Brain microvascular endothelial cell (primary cell): ENCODE results near the gene HPRT1.
"Not testable (repeated sequence)": the region's sequence is repeated elsewhere in the genome, so short reads cannot be mapped to it uniquely, and the experiment has no call there.

ENCODE experiments used
- DNase-seq: peaks from one replicate; pipeline ENCODE4 v3.0.0-alpha.2; 2020
- H3K27ac ChIP-seq: fragments of 250-450 bp; sonication (Bioruptor Pico); 2 replicates; pipeline ENCODE4 v1.5.1; 2020; ENCODE audit warnings: mild to moderate bottlenecking, moderate library complexity
- H3K27me3 ChIP-seq: fragments of 250-450 bp; sonication (Bioruptor Pico); replicated peaks from 2 replicates; pipeline ENCODE4 v1.5.1; 2020; ENCODE audit warnings: mild to moderate bottlenecking
- H3K36me3 ChIP-seq: fragments of 250-450 bp; sonication (Bioruptor Pico); replicated peaks from 2 replicates; pipeline ENCODE4 v1.5.1; 2020; ENCODE audit warnings: mild to moderate bottlenecking
- H3K4me3 ChIP-seq: 2 replicates; pipeline ENCODE4 v1.5.1; 2011; ENCODE audit warnings: low read depth, mild to moderate bottlenecking, control low read depth, low read length, moderate library complexity
- CTCF ChIP-seq: IDR thresholded peaks from 2 replicates; pipeline ENCODE4 v1.5.1; 2011; ENCODE audit warnings: low read depth, mild to moderate bottlenecking, moderate library complexity, low read length, control low read depth, inconsistent platforms; ENCODE audit errors: missing control alignments
- in situ Hi-C: cut with HindIII; loops from 2 replicates; pipeline ENCODE4 v1.10.0; 2017; ENCODE audit warnings: low sequenced_read_pairs, low pct_ligation_motif_present

HPRT1 gene

GRCh38 chrX:134461437-134461836, 1.5 kb downstream of the HPRT1 start:
- in situ Hi-C loops: no loop called here
- Histone ChIP-seq H3K27me3 (no peaks in the 10 kb centered on the region), H3K27ac (no peak overlapping the region), H3K36me3 (no peaks in the 10 kb centered on the region), H3K4me3 (no peak overlapping the region)
- no peak for DNase-seq
- no peak for TF ChIP-seq CTCF

GRCh38 chrX:134462927-134463326, 3.0 kb downstream of the HPRT1 start:
- H3K4me3 ChIP-seq: no peak overlapping the region
- DNase-seq: no peak
- H3K27me3 ChIP-seq: no peaks in the 10 kb centered on the region
- no peak for TF ChIP-seq CTCF
- in situ Hi-C loops: no loop called here
- H3K27ac ChIP-seq: no peak overlapping the region
- H3K36me3 ChIP-seq: no peaks in the 10 kb centered on the region

- in situ Hi-C loops, DNase-seq, H3K36me3 ChIP-seq, H3K27ac ChIP-seq, H3K27me3 ChIP-seq, H3K4me3 ChIP-seq: not testable (repeated sequence)
These were observed 4.5 kb downstream of the HPRT1 start for GRCh38 chrX:134464453-134464852.

- no peaks in the 10 kb centered on the region for H3K36me3 ChIP-seq
- H3K27me3 ChIP-seq: no peaks in the 10 kb centered on the region
- in situ Hi-C loops: no loop called here
- DNase-seq: peak; percentile 14
- TF ChIP-seq CTCF: no peak
- no peak overlapping the region for H3K4me3 ChIP-seq
- H3K27ac ChIP-seq: no peak overlapping the region
These were observed 9.5 kb downstream of the HPRT1 start for GRCh38 chrX:134469486-134469885.

- in situ Hi-C loops: no loop called here
- H3K36me3 ChIP-seq: no peaks in the 10 kb centered on the region
- no peaks in the 10 kb centered on the region for H3K27me3 ChIP-seq
- H3K4me3 ChIP-seq: no peak overlapping the region
- TF ChIP-seq CTCF: no peak
- DNase-seq: no peak
- no peak overlapping the region for H3K27ac ChIP-seq
These were observed 10.0 kb downstream of the HPRT1 start for GRCh38 chrX:134470013-134470412.

- no peak overlapping the region for H3K27ac ChIP-seq
- no peak for DNase-seq
- in situ Hi-C loops: no loop called here
- no peak overlapping the region for H3K4me3 ChIP-seq
- H3K27me3 ChIP-seq: no peaks in the 10 kb centered on the region
- H3K36me3 ChIP-seq: no peaks in the 10 kb centered on the region
- TF ChIP-seq CTCF: no peak
These were observed 12.1 kb downstream of the HPRT1 start for GRCh38 chrX:134472041-134472440.
